Dedifferentiated amniotic fluid mesenchymal stem cell (primary cell): ENCODE data around the gene INTS7.
A peak's percentile ranks its signal among the peaks of the same experiment; 100 is the strongest.

ENCODE experiments used
- DNase-seq: peaks from one replicate; pipeline ENCODE4 v3.0.0-alpha.2; 2016; ENCODE audit errors: extremely low spot score

INTS7 gene

GRCh38 chr1:212035123-212035834 lies at the start of gene INTS7, which contains the start of gene DTL:
Gene INTS7 (minus strand): TSS chr1:212035557. CDS start chr1:212035437, 120 bp downstream.
Gene DTL (plus strand): TSS chr1:212035748. CDS start chr1:212035891, 143 bp downstream.
- DNase-seq = peak; percentile 100

GRCh38 chr1:212082765-212083406 lies 47.5 kb upstream of the INTS7 start:
- no peak for DNase-seq

GRCh38 chr1:212078826-212079225 lies 43.5 kb upstream of the INTS7 start:
- DNase-seq = no peak

- no peak for DNase-seq
Observed at GRCh38 chr1:212077028-212077427, 41.7 kb upstream of the INTS7 start.

GRCh38 chr1:212074856-212075255 lies 39.5 kb upstream of the INTS7 start:
- no peak for DNase-seq

GRCh38 chr1:212074313-212074712 lies 39.0 kb upstream of the INTS7 start:
- no peak for DNase-seq

- no peak for DNase-seq
Observed at GRCh38 chr1:212073490-212073889, 38.1 kb upstream of the INTS7 start.

- DNase-seq = no peak
Observed at GRCh38 chr1:212072047-212072446, 36.7 kb upstream of the INTS7 start.

- peak; percentile 74 for DNase-seq
Observed at GRCh38 chr1:212070720-212071302, 35.5 kb upstream of the INTS7 start.

GRCh38 chr1:212067787-212068186 lies 32.4 kb upstream of the INTS7 start:
- DNase-seq = no peak

- DNase-seq = peak; percentile 65
Observed at GRCh38 chr1:212062832-212063438, 27.6 kb upstream of the INTS7 start.

- DNase-seq = no peak
Observed at GRCh38 chr1:212060632-212061472, 25.5 kb upstream of the INTS7 start.

- no peak for DNase-seq
Observed at GRCh38 chr1:212055333-212055732, 20.0 kb upstream of the INTS7 start.

- DNase-seq = no peak
Observed at GRCh38 chr1:212053993-212054392, 18.6 kb upstream of the INTS7 start.

GRCh38 chr1:212045981-212046380 lies 10.6 kb upstream of the INTS7 start:
- DNase-seq = no peak

- no peak for DNase-seq
Observed at GRCh38 chr1:212044851-212045250, 9.5 kb upstream of the INTS7 start.

- DNase-seq = no peak
Observed at GRCh38 chr1:212042436-212042835, 7.1 kb upstream of the INTS7 start.

- no peak for DNase-seq
Observed at GRCh38 chr1:212040629-212041412, 5.5 kb upstream of the INTS7 start.

GRCh38 chr1:212039622-212040021 lies 4.3 kb upstream of the INTS7 start:
- no peak for DNase-seq

GRCh38 chr1:212037900-212038299 lies 2.5 kb upstream of the INTS7 start:
- no peak for DNase-seq
